ENCODE results near the gene SMPD4. TPM values are rescaled to one million over a fixed set of nuclear protein-coding genes. Genes with fewer than 3 reads are reported as not detected.

SMPD4 gene
- total and polyA plus RNA-seq, 2 of the 8 experiments (the other 6 are each of a cell fraction or from before 2014, with no cell fraction given): 102 to 106 TPM

- no peak for DNase-seq (ENCODE audit: low read depth in 1 of 2, low spot score in 2 of 2)
- whole genome bisulfite sequencing, 2 experiments (ENCODE audit: extremely low coverage in 1 of 2, insufficient coverage in 1 of 2, insufficient read length in 1 of 2, insufficient replicate concordance in 2 of 2, low coverage in 1 of 2, low lambda C conversion rate in 2 of 2, missing lambda C conversion rate in 1 of 2): no CpG with 5 or more reads among the region's 26 CpGs
- TF ChIP-seq RNF2 (IDR thresholded peaks at IDR 0.05; ENCODE audit: borderline replicate concordance, low read depth, low read length, missing control alignments, poor library complexity, severe bottlenecking) (no peak), USF2 (IDR thresholded peaks at IDR 0.05; ENCODE audit: low read length) (no peak), CBX5 (IDR thresholded peaks at IDR 0.05; ENCODE audit: low read depth, low read length) (no peak), CBX8 (IDR thresholded peaks at IDR 0.05; ENCODE audit: borderline replicate concordance, low read depth, low read length) (no peak), SAP30 (IDR thresholded peaks at IDR 0.05; ENCODE audit: insufficient read depth, insufficient replicate concordance, low read length) (no peak), SIX5 (IDR thresholded peaks at IDR 0.05; ENCODE audit: low read depth, low read length) (no peak), GTF2F1 (IDR thresholded peaks at IDR 0.05; ENCODE audit: borderline replicate concordance, low read depth, low read length) (no peak), CTCF (IDR thresholded peaks at IDR 0.05; ENCODE audit: control extremely low read depth in 1 of 3, insufficient read depth in 1 of 3, low read depth in 1 of 3, low read length in 3 of 3) (no peak), TAF1 (IDR thresholded peaks at IDR 0.05; ENCODE audit: low read depth, low read length) (no peak), FOSL1 (IDR thresholded peaks at IDR 0.05; ENCODE audit: insufficient read depth, low read depth, low read length) (no peak)
These were observed 16.9 kb upstream of the SMPD4 start, which contains the start of gene TUBA3E for GRCh38 chr2:130198343-130198742. Gene TUBA3E, minus strand, starts transcription at chr2:130198439. Its CDS starts 79 bp downstream, at chr2:130198360.

More at GRCh38 chr2:130198343-130198742, 16.9 kb upstream of the SMPD4 start, which contains the start of gene TUBA3E:
- no peaks in the 10 kb centered on the region for H3K9me3 ChIP-seq (ENCODE audit: insufficient read depth in 2 of 2, low read depth in 1 of 2, low read length in 1 of 2)
- no peak within 1 kb of the TSS for H2AK5ac ChIP-seq (ENCODE audit: low read depth, low read length)
- no peaks in the 10 kb centered on the region for H3K27me3 ChIP-seq (replicated peaks in 1 of 4; ENCODE audit: control insufficient read depth in 3 of 4, extremely low read depth in 1 of 4, insufficient read depth in 3 of 4, low read length in 3 of 4)
- H3K79me1 ChIP-seq (ENCODE audit: low read depth, low read length): no peaks in the 10 kb centered on the region
- H3K14ac ChIP-seq (ENCODE audit: insufficient read length): no peak within 1 kb of the TSS
- H3K4me2 ChIP-seq (ENCODE audit: insufficient read depth in 1 of 2, low read depth in 2 of 2, low read length in 2 of 2): no peak within 1 kb of the TSS
- H3K79me2 ChIP-seq (ENCODE audit: control insufficient read depth in 1 of 2, insufficient read depth in 2 of 2, low read length in 2 of 2): no peaks in the 10 kb centered on the region
- no peak within 1 kb of the TSS for H4K5ac ChIP-seq (ENCODE audit: insufficient read length, low read depth, low read length)
- no peak within 1 kb of the TSS for H2BK12ac ChIP-seq (ENCODE audit: low read depth, low read length)
- no peaks in the 10 kb centered on the region for H3K4me1 ChIP-seq (replicated peaks in 1 of 4; ENCODE audit: control insufficient read depth in 3 of 4, insufficient read depth in 4 of 4, low read length in 3 of 4)
- no peak within 1 kb of the TSS for H3K27ac ChIP-seq (ENCODE audit: low read depth, low read length)
- CTCF ChIA-PET (ENCODE audit: partially characterized antibody): no interaction called here
- H2BK20ac ChIP-seq (ENCODE audit: low read length): no peak within 1 kb of the TSS
- H3K23me2 ChIP-seq (ENCODE audit: low read depth, low read length): no peaks in the 10 kb centered on the region
- no peak within 1 kb of the TSS for H2BK120ac ChIP-seq (replicated peaks; ENCODE audit: low read depth, low read length)
- POLR2A ChIA-PET (ENCODE audit: partially characterized antibody): no interaction called here
- no peak for FAIRE-seq
- H4K8ac ChIP-seq (ENCODE audit: extremely low read depth, insufficient read depth, low read length): no peak within 1 kb of the TSS
- H3K4me3 ChIP-seq (ENCODE audit: extremely low read depth in 1 of 4, insufficient read depth in 2 of 4, low read depth in 3 of 4, low read length in 4 of 4): no peak within 1 kb of the TSS
- no peaks in the 10 kb centered on the region for H4K20me1 ChIP-seq (replicated peaks in 1 of 2; ENCODE audit: control insufficient read depth in 1 of 2, insufficient read depth in 2 of 2, low read length in 2 of 2)
- no peak within 1 kb of the TSS for H3K23ac ChIP-seq (ENCODE audit: insufficient read length)
- H4K91ac ChIP-seq (replicated peaks; ENCODE audit: insufficient read length, low read length): no peak within 1 kb of the TSS
- H3K9ac ChIP-seq (replicated peaks in 1 of 4; ENCODE audit: extremely low read depth in 1 of 4, low read depth in 3 of 4, low read length in 3 of 4): no peak within 1 kb of the TSS
- H3K4ac ChIP-seq (replicated peaks; ENCODE audit: insufficient read length, low read depth, low read length): no peak within 1 kb of the TSS
- no peak within 1 kb of the TSS for H2AFZ ChIP-seq (ENCODE audit: low read length)
- no peak within 1 kb of the TSS for H2BK5ac ChIP-seq (ENCODE audit: low read depth, low read length)
- H3K36me3 ChIP-seq (ENCODE audit: control insufficient read depth in 2 of 4, insufficient read depth in 4 of 4, low read length in 3 of 4): no peaks in the 10 kb centered on the region
- H3K56ac ChIP-seq (replicated peaks; ENCODE audit: insufficient read length, low read depth, low read length): no peak within 1 kb of the TSS
- no peak within 1 kb of the TSS for H2BK15ac ChIP-seq (ENCODE audit: low read length)
- H3K18ac ChIP-seq (ENCODE audit: extremely low read depth, low read length): no peak within 1 kb of the TSS
